Measurements from ENCODE around the gene TNFRSF11A.

GRCh38 chr18:62420513-62421209, 95.6 kb downstream of the TNFRSF11A start:
- no peak for TF ChIP-seq POLR2A (IDR thresholded peaks at IDR 0.05)
- no peak for TF ChIP-seq CTCF (IDR thresholded peaks at IDR 0.05 in 8 of 11, conservative IDR thresholded peaks at IDR 0.05 in 3 of 11)

All from spleen (tissue), 7 donors.